Neural cell (in vitro differentiated cells): Measurements from ENCODE around the gene TMEM151A. TPM values are rescaled to one million over a fixed set of nuclear protein-coding genes. Genes with fewer than 3 reads are reported as not detected.

Experiments
- H2AFZ ChIP-seq: fragments of 200-600, 300-800 bp; sonication (generic), shearing (Covaris generic); 2 replicates; pipeline ENCODE4 v1.6.0; 2014; ENCODE audit warnings: low read depth, mild to moderate bottlenecking, antibody characterized with exemption, low read length, moderate library complexity
- H3F3A ChIP-seq: fragments of 200-600 bp; shearing (Covaris generic); 2 replicates; pipeline ENCODE4 v1.6.1; 2016; ENCODE audit warnings: mild to moderate bottlenecking, moderate library complexity, mixed read lengths, antibody characterized with exemption, low read length; ENCODE audit not compliant: insufficient read depth, poor library complexity, severe bottlenecking
- H3K27ac ChIP-seq: fragments of 200-600, 300-800 bp; sonication (generic), shearing (Covaris generic); 2 replicates; pipeline ENCODE4 v1.5.1; 2014; ENCODE audit warnings: mild to moderate bottlenecking, low read length, moderate library complexity
- H3K27me3 ChIP-seq: fragments of 300-800, 200-600 bp; sonication (generic), shearing (Covaris generic); 2 replicates; pipeline ENCODE4 v1.6.0; 2014; ENCODE audit warnings: mild to moderate bottlenecking, low read depth, low read length, moderate library complexity; ENCODE audit not compliant: insufficient read depth
- H3K36me3 ChIP-seq: fragments of 300-800, 200-600 bp; sonication (generic), shearing (Covaris generic); 2 replicates; pipeline ENCODE4 v1.5.1; 2014; ENCODE audit warnings: mild to moderate bottlenecking, antibody characterized with exemption, low read length, moderate library complexity; ENCODE audit not compliant: insufficient read depth
- H3K4me2 ChIP-seq: fragments of 300-800, 200-600 bp; sonication (generic), shearing (Covaris generic); 2 replicates; pipeline ENCODE4 v1.6.0; 2014; ENCODE audit warnings: mild to moderate bottlenecking, low read length
- H3K4me3 ChIP-seq: fragments of 300-800, 200-600 bp; sonication (generic), shearing (Covaris generic); 2 replicates; pipeline ENCODE4 v1.5.1; 2014; ENCODE audit warnings: mild to moderate bottlenecking, low read length, moderate library complexity
- H3K79me2 ChIP-seq: fragments of 200-600 bp; shearing (Covaris generic); replicated peaks from 2 replicates; pipeline ENCODE4 v1.6.0; 2014; ENCODE audit warnings: mild to moderate bottlenecking, low read length, moderate library complexity; ENCODE audit not compliant: insufficient read depth
- H3K9ac ChIP-seq: fragments of 300-800, 200-600 bp; sonication (generic), shearing (Covaris generic); 2 replicates; pipeline ENCODE4 v1.6.1; 2016; ENCODE audit warnings: mild to moderate bottlenecking, low read length, mixed read lengths
- H3K9me2 ChIP-seq: fragments of 200-600 bp; shearing (Covaris generic); 2 replicates; pipeline ENCODE4 v1.6.1; 2016; ENCODE audit warnings: mild to moderate bottlenecking, low read length, mixed read lengths; ENCODE audit not compliant: insufficient read depth
- H3K9me3 ChIP-seq: fragments of 200-600, 300-800 bp; sonication (generic), shearing (Covaris generic); 2 replicates; pipeline ENCODE4 v1.6.1; 2016; ENCODE audit warnings: mild to moderate bottlenecking, mixed run types, low read length, moderate library complexity, mixed read lengths
- H4K20me1 ChIP-seq: fragments of 200-600 bp; shearing (Covaris generic); 2 replicates; pipeline ENCODE4 v1.6.1; 2016; ENCODE audit warnings: mild to moderate bottlenecking, mixed run types; ENCODE audit not compliant: insufficient read depth
- EP300 ChIP-seq: fragments of 450-650 bp; conservative IDR thresholded peaks from 2 replicates; pipeline ENCODE4 v1.6.1; 2014; ENCODE audit warnings: antibody characterized with exemption, mild to moderate bottlenecking, moderate library complexity; ENCODE audit not compliant: poor library complexity, severe bottlenecking
- EZH2 ChIP-seq: fragments of 200-600, 300-800 bp; shearing (Covaris generic), sonication (generic); IDR thresholded peaks from 2 replicates; pipeline ENCODE4 v1.6.1; 2014; ENCODE audit warnings: antibody characterized with exemption, low read length, borderline replicate concordance, mild to moderate bottlenecking; ENCODE audit not compliant: insufficient read depth, poor library complexity, severe bottlenecking
- MXI1 ChIP-seq: fragments of 450-650 bp; conservative IDR thresholded peaks from 2 replicates; pipeline ENCODE4 v1.6.1; 2014; ENCODE audit warnings: antibody characterized with exemption, mild to moderate bottlenecking; ENCODE audit not compliant: poor library complexity, severe bottlenecking
- POLR2AphosphoS5 ChIP-seq: IDR thresholded peaks from 2 replicates; pipeline ENCODE4 v1.6.1; 2012
- RAD21 ChIP-seq: fragments of 450-650 bp; conservative IDR thresholded peaks from 2 replicates; pipeline ENCODE4 v1.6.1; 2014; ENCODE audit warnings: antibody characterized with exemption, mild to moderate bottlenecking, moderate library complexity
- SMC3 ChIP-seq: fragments of 450-650 bp; conservative IDR thresholded peaks from 2 replicates; pipeline ENCODE4 v1.6.1; 2014; ENCODE audit warnings: antibody characterized with exemption, mild to moderate bottlenecking, moderate library complexity; ENCODE audit not compliant: poor library complexity
- TAF1 ChIP-seq: IDR thresholded peaks from 2 replicates; pipeline ENCODE4 v1.6.1; 2012; ENCODE audit warnings: low read depth
- polyA plus RNA-seq: library from polyadenylated mRNA; depleted of rRNA; stranded (reverse); fragments of >200 nt; gene quantifications from 2 replicates; pipeline ENCODE4 v1.2.3, GENCODE V29; 2014
- TF ChIP-seq, protein P1 (sequence below): fragments of 450-650 bp; IDR thresholded peaks from 2 replicates; pipeline ENCODE4 v1.5.1; 2014; ENCODE audit warnings: antibody characterized with exemption, mild to moderate bottlenecking, moderate library complexity; ENCODE audit not compliant: poor library complexity, severe bottlenecking
- TF ChIP-seq, protein P2 (sequence below): IDR thresholded peaks from 2 replicates; pipeline ENCODE4 v1.6.1; 2012; ENCODE audit warnings: borderline replicate concordance

The TMEM151A gene
- polyA plus RNA-seq, 1 donor from 2014 or later, result 5.3 TPM

DNA sequence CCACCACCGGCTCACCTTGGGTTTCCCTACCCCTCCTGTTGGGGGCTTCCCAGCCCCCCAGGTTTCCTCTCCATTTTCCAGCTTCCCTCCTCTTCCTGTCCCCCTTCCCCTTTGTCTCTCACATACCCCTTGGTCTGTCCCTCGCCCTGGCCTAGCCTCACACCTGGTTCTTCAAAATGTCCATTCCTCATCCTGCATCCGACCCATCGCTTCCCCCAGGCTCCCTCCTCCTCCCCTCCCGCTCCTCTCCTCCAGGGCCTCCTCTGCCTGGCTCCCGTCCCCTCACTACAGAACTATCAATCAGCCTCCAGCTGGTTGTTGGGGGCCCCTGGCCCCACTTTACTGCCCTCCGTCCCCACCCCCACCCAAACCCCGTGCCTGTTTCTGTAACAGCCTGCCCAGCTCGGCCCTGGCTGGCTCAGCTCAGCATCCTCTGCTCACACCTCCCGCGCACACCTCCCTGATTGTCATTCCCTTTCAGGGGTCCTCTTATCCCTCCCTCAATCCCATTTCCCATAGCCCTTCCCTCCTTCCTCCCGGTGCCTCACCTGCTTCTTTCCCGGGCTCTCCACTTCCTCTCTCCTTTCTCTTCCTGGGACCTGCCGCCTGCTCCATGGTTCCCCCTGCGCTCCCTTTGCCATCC is 12.5 kb upstream of the TMEM151A start:
- H3K27ac ChIP-seq, result peak overlapping the region; percentile 98
- H3K9ac ChIP-seq, result peak overlapping the region; percentile 99
- no peaks in the 10 kb centered on the region for H3K9me2 ChIP-seq
- H3K9me3 ChIP-seq, result no peaks in the 10 kb centered on the region
- H4K20me1 ChIP-seq, result peaks cover 8% of the 10 kb centered on the region
- H3K4me3 ChIP-seq, result peak overlapping the region; percentile 76
- no peak overlapping the region for H2AFZ ChIP-seq
- H3K27me3 ChIP-seq, result no peaks in the 10 kb centered on the region
- H3K36me3 ChIP-seq, result no peaks in the 10 kb centered on the region
- TF ChIP-seq, protein P1, sequence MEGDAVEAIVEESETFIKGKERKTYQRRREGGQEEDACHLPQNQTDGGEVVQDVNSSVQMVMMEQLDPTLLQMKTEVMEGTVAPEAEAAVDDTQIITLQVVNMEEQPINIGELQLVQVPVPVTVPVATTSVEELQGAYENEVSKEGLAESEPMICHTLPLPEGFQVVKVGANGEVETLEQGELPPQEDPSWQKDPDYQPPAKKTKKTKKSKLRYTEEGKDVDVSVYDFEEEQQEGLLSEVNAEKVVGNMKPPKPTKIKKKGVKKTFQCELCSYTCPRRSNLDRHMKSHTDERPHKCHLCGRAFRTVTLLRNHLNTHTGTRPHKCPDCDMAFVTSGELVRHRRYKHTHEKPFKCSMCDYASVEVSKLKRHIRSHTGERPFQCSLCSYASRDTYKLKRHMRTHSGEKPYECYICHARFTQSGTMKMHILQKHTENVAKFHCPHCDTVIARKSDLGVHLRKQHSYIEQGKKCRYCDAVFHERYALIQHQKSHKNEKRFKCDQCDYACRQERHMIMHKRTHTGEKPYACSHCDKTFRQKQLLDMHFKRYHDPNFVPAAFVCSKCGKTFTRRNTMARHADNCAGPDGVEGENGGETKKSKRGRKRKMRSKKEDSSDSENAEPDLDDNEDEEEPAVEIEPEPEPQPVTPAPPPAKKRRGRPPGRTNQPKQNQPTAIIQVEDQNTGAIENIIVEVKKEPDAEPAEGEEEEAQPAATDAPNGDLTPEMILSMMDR, result no peak
- TF ChIP-seq MXI1 (peak; percentile 12), TAF1 (no peak), POLR2AphosphoS5 (peak; percentile 33), EZH2 (no peak)
- TF ChIP-seq, protein P2, sequence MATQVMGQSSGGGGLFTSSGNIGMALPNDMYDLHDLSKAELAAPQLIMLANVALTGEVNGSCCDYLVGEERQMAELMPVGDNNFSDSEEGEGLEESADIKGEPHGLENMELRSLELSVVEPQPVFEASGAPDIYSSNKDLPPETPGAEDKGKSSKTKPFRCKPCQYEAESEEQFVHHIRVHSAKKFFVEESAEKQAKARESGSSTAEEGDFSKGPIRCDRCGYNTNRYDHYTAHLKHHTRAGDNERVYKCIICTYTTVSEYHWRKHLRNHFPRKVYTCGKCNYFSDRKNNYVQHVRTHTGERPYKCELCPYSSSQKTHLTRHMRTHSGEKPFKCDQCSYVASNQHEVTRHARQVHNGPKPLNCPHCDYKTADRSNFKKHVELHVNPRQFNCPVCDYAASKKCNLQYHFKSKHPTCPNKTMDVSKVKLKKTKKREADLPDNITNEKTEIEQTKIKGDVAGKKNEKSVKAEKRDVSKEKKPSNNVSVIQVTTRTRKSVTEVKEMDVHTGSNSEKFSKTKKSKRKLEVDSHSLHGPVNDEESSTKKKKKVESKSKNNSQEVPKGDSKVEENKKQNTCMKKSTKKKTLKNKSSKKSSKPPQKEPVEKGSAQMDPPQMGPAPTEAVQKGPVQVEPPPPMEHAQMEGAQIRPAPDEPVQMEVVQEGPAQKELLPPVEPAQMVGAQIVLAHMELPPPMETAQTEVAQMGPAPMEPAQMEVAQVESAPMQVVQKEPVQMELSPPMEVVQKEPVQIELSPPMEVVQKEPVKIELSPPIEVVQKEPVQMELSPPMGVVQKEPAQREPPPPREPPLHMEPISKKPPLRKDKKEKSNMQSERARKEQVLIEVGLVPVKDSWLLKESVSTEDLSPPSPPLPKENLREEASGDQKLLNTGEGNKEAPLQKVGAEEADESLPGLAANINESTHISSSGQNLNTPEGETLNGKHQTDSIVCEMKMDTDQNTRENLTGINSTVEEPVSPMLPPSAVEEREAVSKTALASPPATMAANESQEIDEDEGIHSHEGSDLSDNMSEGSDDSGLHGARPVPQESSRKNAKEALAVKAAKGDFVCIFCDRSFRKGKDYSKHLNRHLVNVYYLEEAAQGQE, result peak; percentile 29
- H3K79me2 ChIP-seq, result peaks cover 58% of the 10 kb centered on the region
- peaks cover 4% of the 10 kb centered on the region for H3F3A ChIP-seq
- H3K4me2 ChIP-seq, result peak overlapping the region; percentile 77

DNA sequence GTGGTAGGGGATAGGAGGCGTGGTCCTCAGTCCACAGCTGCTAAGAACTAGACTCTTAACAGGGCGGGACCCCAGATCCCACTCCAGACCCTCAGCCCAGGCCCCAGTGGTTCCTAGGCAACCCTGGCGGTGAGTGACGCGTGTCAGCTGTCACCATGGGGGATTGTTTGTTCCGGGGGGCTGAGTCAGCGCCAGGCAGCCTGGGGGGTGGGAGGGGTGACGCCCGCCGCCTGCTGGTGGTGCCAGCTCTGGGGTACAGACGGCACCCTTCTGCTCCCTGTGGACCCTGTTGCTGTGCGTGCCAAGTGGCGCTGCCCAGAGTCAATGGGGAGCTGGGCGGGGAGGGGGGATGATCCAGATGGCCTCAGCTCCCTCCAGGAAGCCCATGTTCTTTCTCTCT is 11.3 kb upstream of the TMEM151A start:
- H3K9me3 ChIP-seq, result no peaks in the 10 kb centered on the region
- peak overlapping the region; percentile 99 for H3K9ac ChIP-seq
- peak overlapping the region; percentile 76 for H3K4me3 ChIP-seq
- TF ChIP-seq SMC3 (no peak), TAF1 (no peak), MXI1 (no peak), RAD21 (no peak), POLR2AphosphoS5 (no peak), EZH2 (no peak), EP300 (no peak)
- TF ChIP-seq, protein P2, result no peak
- TF ChIP-seq, protein P1, result no peak
- no peaks in the 10 kb centered on the region for H3K27me3 ChIP-seq
- peak overlapping the region; percentile 98 for H3K27ac ChIP-seq
- no peak overlapping the region for H2AFZ ChIP-seq
- H3K4me2 ChIP-seq, result peak overlapping the region; percentile 77
- H3K36me3 ChIP-seq, result no peaks in the 10 kb centered on the region
- H3F3A ChIP-seq, result peaks cover 4% of the 10 kb centered on the region
- no peaks in the 10 kb centered on the region for H3K9me2 ChIP-seq
- peaks cover 58% of the 10 kb centered on the region for H3K79me2 ChIP-seq
- peaks cover 8% of the 10 kb centered on the region for H4K20me1 ChIP-seq
